Smooth muscle cell (in vitro differentiated cells): ENCODE results near the gene DDN. TPM values are rescaled to one million over a fixed set of nuclear protein-coding genes. Genes with fewer than 3 reads are reported as not detected.

Experiments used
- DNase-seq: peaks from one replicate; lab custom pipeline; 2025; ENCODE audit not compliant: unreplicated experiment; lab: John Stamatoyannopoulos, UW
- H2AFZ ChIP-seq: fragments of 200-600 bp; sonication (generic); 2 replicates; pipeline ENCODE4 v1.6.0; 2016; ENCODE audit warnings: antibody characterized with exemption, low read depth, mild to moderate bottlenecking
- H3F3A ChIP-seq: fragments of 200-600 bp; sonication (generic); 2 replicates; pipeline ENCODE4 v1.6.0; 2017; ENCODE audit warnings: antibody characterized with exemption, low read depth
- H3K27ac ChIP-seq: fragments of 200-600 bp; sonication (generic); 2 replicates; pipeline ENCODE4 v1.5.1; 2016; ENCODE audit warnings: low read depth, mild to moderate bottlenecking
- H3K27me3 ChIP-seq: fragments of 200-600 bp; sonication (generic); 2 replicates; pipeline ENCODE4 v1.6.1; 2016; ENCODE audit warnings: low read depth, mild to moderate bottlenecking
- H3K36me3 ChIP-seq: fragments of 200-600 bp; sonication (generic); 2 replicates; pipeline ENCODE4 v1.5.1; 2016; ENCODE audit warnings: low read depth
- H3K4me1 ChIP-seq: fragments of 200-600 bp; sonication (generic); 2 replicates; pipeline ENCODE4 v1.5.1; 2016; ENCODE audit warnings: low read depth
- H3K4me2 ChIP-seq: fragments of 200-600 bp; sonication (generic); 2 replicates; pipeline ENCODE4 v1.6.0; 2016; ENCODE audit warnings: mild to moderate bottlenecking
- H3K4me3 ChIP-seq: fragments of 200-600 bp; sonication (generic); 2 replicates; pipeline ENCODE4 v1.5.1; 2016; ENCODE audit warnings: mild to moderate bottlenecking
- H3K79me2 ChIP-seq: fragments of 200-600 bp; sonication (generic); 2 replicates; pipeline ENCODE4 v1.6.0; 2016; ENCODE audit warnings: low read depth, mild to moderate bottlenecking
- H3K9ac ChIP-seq: fragments of 200-600 bp; sonication (generic); 2 replicates; pipeline ENCODE4 v1.6.0; 2016; ENCODE audit warnings: low read depth
- H3K9me3 ChIP-seq: fragments of 200-600 bp; sonication (generic); replicated peaks from 2 replicates; pipeline ENCODE4 v1.5.1; 2016; ENCODE audit warnings: low read depth
- H4K20me1 ChIP-seq: fragments of 200-600 bp; sonication (generic); 2 replicates; pipeline ENCODE4 v1.6.0; 2016; ENCODE audit warnings: low read depth
- CTCF ChIP-seq: fragments of 200-600 bp; sonication (generic); IDR thresholded peaks from 2 replicates; pipeline ENCODE4 v1.5.1; 2017; ENCODE audit warnings: borderline replicate concordance, mild to moderate bottlenecking, antibody characterized with exemption; ENCODE audit not compliant: insufficient read depth, poor library complexity, severe bottlenecking
- WGBS: methylation state at CpG from one replicate; pipeline ENCODE4 v1.1.7; 2016; ENCODE audit warnings: low lambda C conversion rate; 5-methylcytosine and 5-hydroxymethylcytosine counted together
- polyA plus RNA-seq: library from polyadenylated mRNA; unstranded; fragments of >200 nt; fragmentation: Nextera tagmentation; extraction: Ambion mirVana; gene quantifications from 2 replicates; pipeline ENCODE4 v1.2.1, GENCODE V29; 2016
- total RNA-seq: library from RNA; depleted of rRNA; stranded (reverse); fragments of >200 nt; gene quantifications from 2 replicates; pipeline ENCODE4 v1.2.3, GENCODE V29; 2014

The DDN gene
- total and polyA plus RNA-seq, 2 experiments from 2014 or later, result 0.03 to 0.13 TPM

DNA sequence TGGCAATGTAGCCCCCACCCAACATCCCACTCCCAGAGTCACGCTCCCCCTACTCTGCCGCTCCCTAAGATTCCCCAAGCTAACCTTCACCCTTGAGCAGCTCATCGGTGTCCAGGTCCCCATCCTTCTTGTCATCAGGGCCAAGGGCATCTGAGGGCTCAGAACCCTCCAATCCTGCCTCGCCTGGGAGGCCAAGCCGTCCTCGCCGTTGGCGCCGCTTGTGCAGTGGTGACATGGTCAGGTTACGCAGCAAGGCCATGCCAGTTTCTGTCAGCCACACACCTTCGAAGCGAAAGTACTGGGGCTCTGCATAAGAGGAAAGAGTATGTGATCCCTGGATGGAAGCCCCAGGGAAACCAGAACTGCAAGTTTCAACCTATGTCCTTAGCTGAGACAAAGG lies 45.5 kb upstream of the DDN start:
- Histone ChIP-seq H3K9me3 (no peaks in the 10 kb centered on the region), H3K9ac (no peak overlapping the region), H3K36me3 (peaks cover 6% of the 10 kb centered on the region), H3K4me2 (no peak overlapping the region), H3K4me1 (no peaks in the 10 kb centered on the region), H4K20me1 (peaks cover 34% of the 10 kb centered on the region), H3K79me2 (no peaks in the 10 kb centered on the region), H2AFZ (no peak overlapping the region), H3F3A (no peaks in the 10 kb centered on the region), H3K27me3 (no peaks in the 10 kb centered on the region), H3K27ac (no peak overlapping the region), H3K4me3 (no peak overlapping the region)
- no peak for DNase-seq
- WGBS, result 97% methylated on average over 12 of the region's 12 CpGs
- no peak for TF ChIP-seq CTCF

DNA sequence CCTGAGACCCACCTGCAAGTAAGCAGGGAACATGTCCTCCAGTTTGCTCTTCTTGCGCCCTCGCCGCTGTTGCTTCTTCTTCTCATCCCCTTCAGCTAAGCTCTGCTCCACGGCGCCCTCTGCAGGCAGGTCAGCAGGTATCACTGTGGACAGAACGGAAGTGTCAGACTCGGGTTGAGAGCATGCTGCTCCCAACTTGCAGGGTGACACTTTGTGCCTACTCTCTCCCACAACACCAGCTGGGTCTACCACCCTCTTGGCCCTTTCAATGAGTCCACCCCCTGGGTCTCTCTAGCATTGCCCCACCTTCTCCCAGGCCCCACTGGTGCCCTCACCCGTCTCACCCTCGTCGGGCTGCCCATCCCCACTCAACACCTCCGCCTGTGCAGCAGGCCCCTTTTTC lies 44.7 kb upstream of the DDN start:
- DNase-seq, result no peak
- no peak overlapping the region for H2AFZ ChIP-seq

DNA sequence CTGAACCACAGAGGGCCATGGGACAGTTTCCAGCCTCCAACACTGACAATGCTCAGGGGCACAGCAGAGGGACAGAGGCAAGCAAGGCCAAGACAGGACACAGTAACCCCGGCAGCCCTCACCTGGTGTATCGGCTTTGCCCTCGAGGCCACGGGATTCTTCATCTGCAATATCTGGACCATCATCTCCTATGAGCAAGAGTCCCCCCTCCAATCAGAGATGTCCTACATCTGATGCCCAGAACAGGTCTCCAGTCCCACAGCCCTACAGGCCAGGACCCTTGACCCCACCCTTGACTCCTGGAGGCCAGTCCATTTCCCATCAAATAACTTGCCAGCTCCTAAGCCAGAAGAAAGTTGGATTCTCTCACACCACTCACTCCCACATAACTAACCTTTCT lies 44.1 kb upstream of the DDN start:
- Histone ChIP-seq H3K79me2 (no peaks in the 10 kb centered on the region), H3F3A (no peaks in the 10 kb centered on the region), H3K4me3 (no peak overlapping the region), H2AFZ (no peak overlapping the region), H3K9ac (no peak overlapping the region), H3K27ac (no peak overlapping the region), H3K4me1 (no peaks in the 10 kb centered on the region), H3K4me2 (no peak overlapping the region), H3K27me3 (no peaks in the 10 kb centered on the region), H3K9me3 (no peaks in the 10 kb centered on the region), H3K36me3 (peaks cover 2% of the 10 kb centered on the region), H4K20me1 (peaks cover 20% of the 10 kb centered on the region)
- no peak for TF ChIP-seq CTCF
- DNase-seq, result no peak
- WGBS, result 100% methylated on average over 4 of the region's 4 CpGs

More for the DNA sequence above, 44.7 kb upstream of the DDN start:
- H3K27ac ChIP-seq, result no peak overlapping the region
- H3K4me3 ChIP-seq, result no peak overlapping the region
- peaks cover 26% of the 10 kb centered on the region for H4K20me1 ChIP-seq
- H3K36me3 ChIP-seq, result peaks cover 6% of the 10 kb centered on the region
- no peaks in the 10 kb centered on the region for H3F3A ChIP-seq
- no peaks in the 10 kb centered on the region for H3K4me1 ChIP-seq
- WGBS, result 70% methylated on average over 11 of the region's 11 CpGs
- H3K79me2 ChIP-seq, result no peaks in the 10 kb centered on the region
- H3K9me3 ChIP-seq, result no peaks in the 10 kb centered on the region
- TF ChIP-seq CTCF, result peak; percentile 58
- H3K27me3 ChIP-seq, result no peaks in the 10 kb centered on the region
- H3K4me2 ChIP-seq, result no peak overlapping the region
- H3K9ac ChIP-seq, result no peak overlapping the region

DNA sequence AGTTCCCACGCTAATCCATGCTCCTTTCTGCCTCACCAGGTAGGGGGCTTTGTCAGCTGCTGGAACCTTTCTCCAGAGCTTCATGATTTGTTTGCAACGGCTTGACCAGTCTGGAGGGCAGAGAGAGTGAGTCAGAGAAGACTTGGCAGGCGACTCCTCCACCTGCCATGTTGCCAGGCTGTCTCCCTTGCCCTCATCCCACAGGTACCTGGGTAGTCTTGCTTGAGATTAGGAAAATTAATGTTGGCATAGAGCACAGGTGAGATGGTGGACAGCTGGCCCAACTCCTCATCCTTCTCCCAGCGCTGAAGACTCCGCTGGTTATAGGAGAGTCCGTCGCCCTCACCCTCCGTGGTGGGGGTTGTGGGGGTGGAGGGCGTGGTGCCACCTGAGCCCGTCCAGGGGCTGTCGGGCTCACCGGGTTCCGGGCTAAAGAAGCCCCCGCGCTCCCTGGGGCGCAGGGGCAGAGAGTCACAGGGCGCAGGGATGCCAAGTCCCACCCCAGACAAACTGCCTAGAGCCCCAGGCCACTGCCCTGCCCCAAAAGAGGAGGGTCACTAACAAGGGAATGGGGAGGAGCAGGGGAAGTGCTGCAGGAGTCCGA lies 42.8 kb upstream of the DDN start:
- no peak for DNase-seq
- no peaks in the 10 kb centered on the region for H3F3A ChIP-seq
- no peak overlapping the region for H3K4me2 ChIP-seq
- no peaks in the 10 kb centered on the region for H3K9me3 ChIP-seq
- H2AFZ ChIP-seq, result no peak overlapping the region
- H4K20me1 ChIP-seq, result peaks cover 28% of the 10 kb centered on the region
- no peaks in the 10 kb centered on the region for H3K4me1 ChIP-seq
- no peak overlapping the region for H3K27ac ChIP-seq
- peaks cover under 1% of the 10 kb centered on the region for H3K79me2 ChIP-seq
- H3K27me3 ChIP-seq, result no peaks in the 10 kb centered on the region
- H3K36me3 ChIP-seq, result no peaks in the 10 kb centered on the region
- TF ChIP-seq CTCF, result no peak
- no peak overlapping the region for H3K9ac ChIP-seq
- 96% methylated on average over 18 of the region's 18 CpGs for WGBS
- H3K4me3 ChIP-seq, result no peak overlapping the region
